ENCODE measurements around the gene SLC6A19.
"Not testable (repeated sequence)": the region's sequence is repeated elsewhere in the genome, so short reads cannot be mapped to it uniquely, and the experiment has no call there.

SLC6A19 gene

DNA sequence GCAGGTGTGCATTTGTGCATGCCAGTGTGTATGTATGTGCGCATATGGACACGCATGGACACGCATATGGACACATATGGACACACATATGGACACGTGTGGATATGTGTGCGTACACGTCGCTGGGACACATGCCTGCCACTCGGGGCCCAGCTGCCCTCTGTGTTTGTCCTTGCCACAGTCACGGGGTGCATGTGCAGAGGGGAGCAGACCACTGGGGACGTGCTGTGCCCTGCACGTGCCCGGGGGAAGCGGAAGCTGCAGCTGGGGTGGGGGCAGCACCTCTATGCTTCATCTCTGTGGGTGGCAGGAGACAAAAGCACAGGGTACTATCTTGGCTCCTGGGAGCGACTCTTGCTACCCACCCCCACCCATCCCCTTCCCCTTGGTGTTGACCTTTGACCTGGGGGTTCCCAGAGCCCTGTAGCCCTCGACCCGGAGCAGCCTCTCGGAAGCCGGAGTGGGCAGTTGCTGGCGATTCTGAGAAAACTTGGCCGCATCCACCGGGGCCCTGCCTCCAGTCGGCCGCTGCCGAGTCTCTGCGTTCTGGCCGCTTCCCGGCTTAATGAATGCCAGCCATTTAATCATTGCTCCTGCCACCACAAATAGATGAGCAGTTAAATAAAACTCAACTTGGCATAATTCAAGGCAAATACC, 21.4 kb downstream of the SLC6A19 start:
- no peak for DNase-seq (ENCODE audit: low read depth in 2 of 2)

GRCh38 chr5:1223278-1223670, 21.9 kb downstream of the SLC6A19 start:
- no peak for DNase-seq (ENCODE audit: low read depth in 2 of 2)

GRCh38 chr5:1224631-1225030, 23.2 kb downstream of the SLC6A19 start:
- no peak for DNase-seq (ENCODE audit: low read depth in 2 of 2)

DNA sequence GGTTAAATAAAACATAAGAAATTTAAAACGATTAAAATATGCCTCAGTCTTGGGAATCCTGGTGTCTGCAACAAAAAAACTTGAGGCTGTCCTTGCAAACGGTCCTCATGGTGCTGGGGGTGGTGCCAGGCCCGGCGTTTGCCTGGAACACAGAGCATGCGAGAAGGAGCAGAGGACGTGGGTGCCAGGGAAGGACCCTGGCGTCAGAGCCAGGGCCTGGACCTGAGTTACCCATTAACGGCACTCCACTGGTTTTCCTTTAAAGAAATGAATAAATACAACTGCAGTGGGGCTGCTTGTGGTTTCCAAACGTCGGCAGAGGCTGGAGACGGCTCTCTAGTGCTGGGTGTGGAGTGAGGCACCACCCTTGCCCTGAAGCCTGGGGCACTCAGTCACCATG, 23.7 kb downstream of the SLC6A19 start, which contains the start of gene SLC6A18:
Gene SLC6A18 (plus strand): TSS at position 301 of the 400 bp plus-strand sequence. CDS start 97 bp downstream, at position 398.
- DNase-seq (ENCODE audit: low read depth in 2 of 2): no peak

DNA sequence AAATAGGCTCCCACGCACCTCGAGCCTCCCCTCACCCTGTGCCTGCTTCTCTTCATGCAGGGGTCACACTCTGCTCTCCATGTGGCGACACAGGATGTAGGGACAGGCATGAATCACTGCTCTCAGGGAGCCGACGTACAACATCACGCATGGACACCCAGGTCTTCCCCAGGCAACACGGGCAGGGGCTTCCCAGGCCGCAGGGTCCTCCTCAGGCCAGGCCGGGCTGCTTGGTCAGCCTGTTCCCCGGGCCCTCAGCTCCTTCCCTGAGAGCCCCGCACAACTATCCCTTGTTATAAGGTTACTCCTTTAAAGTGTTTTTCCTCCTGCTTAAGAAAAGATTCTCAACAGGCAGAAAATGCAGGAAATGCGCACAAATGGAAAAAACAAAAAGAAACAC, 24.8 kb downstream of the SLC6A19 start:
- DNase-seq (ENCODE audit: low read depth in 2 of 2): no peak

DNA sequence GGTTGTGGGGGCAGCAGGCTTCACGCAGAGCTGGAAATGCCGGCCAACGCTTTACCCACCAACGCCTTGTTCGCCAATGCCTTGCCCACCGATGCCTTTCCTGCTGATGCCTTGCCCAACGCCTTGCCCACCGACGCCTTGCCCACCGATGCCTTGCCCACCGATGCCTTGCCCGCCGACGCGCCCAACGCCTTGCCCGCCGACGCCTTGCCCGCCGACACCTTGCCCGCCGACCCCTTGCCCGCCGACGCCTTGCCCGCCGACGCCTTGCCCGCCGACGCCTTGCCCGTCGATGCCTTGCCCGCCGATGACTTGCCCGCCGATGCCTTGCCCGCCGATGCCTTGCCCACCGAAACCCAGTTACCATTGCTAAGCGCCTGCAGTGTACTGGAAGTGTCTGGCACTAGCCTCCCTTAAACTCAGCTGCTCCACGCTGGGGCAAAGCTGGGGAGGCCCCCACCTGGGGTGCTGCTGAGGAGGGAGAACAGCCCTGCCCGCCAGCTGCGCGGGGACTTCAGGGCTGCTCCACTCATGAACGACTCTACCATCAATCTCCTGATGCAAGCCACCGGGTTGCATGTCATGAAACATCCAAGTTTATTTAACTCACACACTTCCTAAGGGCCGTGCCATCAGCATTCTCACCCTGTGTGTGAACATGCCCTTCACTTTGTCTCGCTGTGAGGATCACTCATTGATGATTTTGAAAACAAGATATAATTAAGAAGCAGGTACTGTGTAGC, 25.6 kb downstream of the SLC6A19 start:
- DNase-seq (ENCODE audit: low read depth in 2 of 2): no peak

DNA sequence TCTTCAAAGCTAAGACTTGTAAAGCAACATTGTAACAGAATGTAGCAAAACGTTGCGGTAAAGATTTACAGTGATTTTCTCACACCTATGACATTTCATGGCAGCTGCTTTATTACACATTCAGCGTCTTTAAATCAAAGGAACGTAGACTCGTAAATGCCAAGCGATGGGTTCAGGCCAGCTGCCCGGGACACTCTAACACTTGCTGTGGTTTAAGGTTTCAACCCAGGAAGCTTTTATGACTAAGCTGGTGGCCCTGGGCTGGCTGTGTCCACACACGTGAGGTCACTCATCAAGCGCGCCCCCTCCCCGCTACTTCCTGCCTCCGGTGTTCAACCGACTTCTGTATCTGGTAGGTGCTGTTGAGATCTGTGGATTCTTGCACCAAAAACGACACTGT, 26.3 kb downstream of the SLC6A19 start:
- no peak for DNase-seq (ENCODE audit: low read depth in 2 of 2)

DNA sequence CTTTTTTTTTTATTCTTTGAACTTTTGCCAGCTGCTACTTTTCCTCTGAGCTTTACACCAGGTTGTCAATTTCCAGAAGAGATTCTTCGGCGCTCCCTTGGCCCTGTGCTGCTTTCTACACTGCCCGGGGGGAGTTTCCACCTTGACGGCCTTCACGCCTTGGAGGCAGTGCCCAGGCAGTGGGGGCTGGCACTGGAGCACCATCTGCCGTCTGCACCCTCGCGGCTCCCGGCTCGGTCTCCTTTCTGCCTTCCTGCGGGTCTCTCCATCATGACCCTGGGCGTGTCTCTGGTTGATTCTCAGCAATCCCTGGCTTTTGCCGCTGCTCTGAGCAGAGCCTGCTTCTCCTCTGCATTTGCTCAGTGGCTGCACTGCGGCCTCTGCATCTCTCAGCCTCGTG, 26.7 kb downstream of the SLC6A19 start:
- DNase-seq (ENCODE audit: low read depth in 2 of 2): no peak

GRCh38 chr5:1229023-1229422, 27.6 kb downstream of the SLC6A19 start:
- DNase-seq (ENCODE audit: low read depth in 2 of 2): not testable (repeated sequence)

DNA sequence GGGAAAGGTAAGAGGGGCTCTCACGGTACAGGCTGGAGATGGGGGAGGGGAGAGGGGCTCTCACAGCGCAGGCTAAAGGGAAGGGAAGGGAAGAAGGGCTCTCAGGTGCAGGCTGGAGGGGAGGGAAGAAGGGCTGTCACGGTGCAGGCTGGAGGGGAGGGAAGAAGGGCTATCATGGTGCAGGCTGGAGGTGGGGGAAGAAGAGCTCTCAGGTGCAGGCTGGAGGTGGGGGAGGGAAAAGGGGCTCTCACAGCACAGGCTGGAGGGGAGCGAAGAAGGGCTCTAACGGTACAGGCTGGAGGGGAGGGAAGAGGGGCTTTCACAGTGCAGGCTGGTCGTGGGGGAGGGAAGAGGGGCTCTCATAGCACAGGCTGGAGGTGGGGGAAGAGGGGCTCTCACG, 28.4 kb downstream of the SLC6A19 start:
- DNase-seq (ENCODE audit: low read depth in 2 of 2): no peak

GRCh38 chr5:1230551-1230950, 29.2 kb downstream of the SLC6A19 start:
- no peak for DNase-seq (ENCODE audit: low read depth in 2 of 2)

GRCh38 chr5:1231354-1231905, 30.0 kb downstream of the SLC6A19 start:
- DNase-seq (ENCODE audit: low read depth in 2 of 2): no peak

- DNase-seq (ENCODE audit: low read depth in 2 of 2): no peak
Measured at GRCh38 chr5:1232780-1233179, 31.4 kb downstream of the SLC6A19 start.

DNA sequence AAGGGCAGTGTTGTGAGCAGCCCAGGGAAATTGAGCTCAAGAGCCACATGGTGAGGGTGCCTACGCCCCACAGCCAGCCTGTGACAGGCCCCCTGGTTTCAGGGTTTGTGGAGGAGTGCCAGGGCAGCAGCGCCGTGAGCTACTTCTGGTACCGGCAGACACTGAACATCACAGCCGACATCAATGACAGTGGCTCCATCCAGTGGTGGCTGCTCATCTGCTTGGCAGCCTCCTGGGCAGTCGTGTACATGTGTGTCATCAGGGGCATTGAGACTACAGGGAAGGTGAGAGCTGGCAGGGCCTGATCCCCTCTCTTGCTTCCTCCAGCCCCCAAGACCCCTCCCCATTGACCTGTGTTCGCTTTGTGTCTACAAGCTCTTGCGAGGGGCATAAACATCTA, 34.0 kb downstream of the SLC6A19 start:
- no peak for DNase-seq (ENCODE audit: low read depth in 2 of 2)

DNA sequence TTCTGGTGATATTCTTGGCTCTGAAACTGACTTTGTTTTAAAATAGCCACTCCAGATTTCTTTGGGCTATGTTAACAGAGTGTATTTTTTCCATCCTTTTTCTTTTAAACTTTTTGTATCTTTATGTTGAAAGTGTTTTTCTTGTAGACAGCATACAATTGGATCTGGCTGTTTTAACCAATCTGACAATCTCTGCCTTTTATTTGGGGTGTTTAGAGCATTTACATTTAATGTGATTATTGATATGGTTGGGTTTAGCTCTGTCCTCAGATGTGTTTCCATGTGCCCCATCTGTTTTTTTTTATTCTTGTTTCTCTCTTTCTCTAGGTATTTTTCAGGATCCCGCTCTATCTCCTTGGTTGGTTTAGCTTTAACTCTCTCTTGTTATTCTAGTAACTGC, 34.4 kb downstream of the SLC6A19 start:
- no peak for DNase-seq (ENCODE audit: low read depth in 2 of 2)

GRCh38 chr5:1239505-1240251, 38.3 kb downstream of the SLC6A19 start:
- no peak for DNase-seq (ENCODE audit: low read depth in 2 of 2)

- no peak for DNase-seq (ENCODE audit: low read depth in 2 of 2)
Measured at GRCh38 chr5:1240496-1241260, 39.3 kb downstream of the SLC6A19 start.

GRCh38 chr5:1241509-1242080, 40.2 kb downstream of the SLC6A19 start:
- DNase-seq (ENCODE audit: low read depth in 2 of 2): no peak

GRCh38 chr5:1242733-1243486, 41.5 kb downstream of the SLC6A19 start:
- no peak for DNase-seq (ENCODE audit: low read depth in 2 of 2)

GRCh38 chr5:1243487-1244130, 42.2 kb downstream of the SLC6A19 start:
- DNase-seq (ENCODE audit: low read depth in 2 of 2): no peak
